ENCODE measurements around the gene PHACTR4.
"Not testable (repeated sequence)": the region's sequence is repeated elsewhere in the genome, so short reads cannot be mapped to it uniquely, and the experiment has no call there.

The PHACTR4 gene

DNA sequence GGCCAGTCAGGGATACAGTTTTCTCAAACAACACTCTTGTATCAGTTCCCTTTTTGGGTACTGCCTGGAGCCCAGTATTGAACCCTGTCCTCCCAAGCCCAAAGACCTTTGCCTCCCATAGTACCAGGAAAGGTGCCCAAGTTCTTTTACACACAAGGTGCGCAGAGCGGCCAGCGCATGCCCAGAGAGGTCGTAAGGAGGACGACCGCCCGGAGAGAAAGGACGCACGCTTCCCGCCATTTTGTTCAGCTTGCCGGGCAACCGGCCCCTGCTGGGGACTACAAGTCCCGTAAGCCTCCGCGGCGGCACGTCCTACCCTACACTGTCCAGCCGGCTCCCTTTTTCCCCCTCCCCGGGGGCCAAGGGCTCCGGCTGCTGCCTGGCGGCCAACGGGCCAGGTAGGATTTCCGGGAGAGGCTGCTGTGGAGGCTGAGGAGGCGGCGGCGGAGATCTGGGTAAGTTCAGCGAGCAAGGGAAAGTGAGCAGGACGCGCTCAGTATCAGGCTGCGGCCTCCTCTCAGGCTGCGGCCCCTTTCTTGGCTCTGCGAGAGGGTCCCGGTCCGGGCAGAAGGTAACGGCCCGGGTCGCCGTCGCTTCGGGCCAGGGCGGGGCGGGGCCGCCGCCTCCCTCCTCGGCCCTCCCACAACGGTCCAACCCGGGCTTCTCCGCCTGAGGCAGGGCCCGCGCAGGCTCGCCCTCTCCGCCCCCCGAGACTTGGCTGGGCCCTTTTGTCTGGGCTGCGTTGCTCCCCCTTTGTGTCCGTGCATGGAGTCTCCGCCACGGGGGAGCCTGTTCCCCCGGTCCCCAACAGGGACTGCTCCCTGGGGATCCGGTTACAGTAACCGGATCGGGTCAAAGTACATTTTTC, at the start of gene PHACTR4:
Gene PHACTR4, plus strand, starts transcription at position 370 of the 868 bp plus-strand sequence. CDS start 37,708 bp downstream, outside the sequence.
- peak; percentile 69 for DNase-seq (ENCODE audit: low read depth)

DNA sequence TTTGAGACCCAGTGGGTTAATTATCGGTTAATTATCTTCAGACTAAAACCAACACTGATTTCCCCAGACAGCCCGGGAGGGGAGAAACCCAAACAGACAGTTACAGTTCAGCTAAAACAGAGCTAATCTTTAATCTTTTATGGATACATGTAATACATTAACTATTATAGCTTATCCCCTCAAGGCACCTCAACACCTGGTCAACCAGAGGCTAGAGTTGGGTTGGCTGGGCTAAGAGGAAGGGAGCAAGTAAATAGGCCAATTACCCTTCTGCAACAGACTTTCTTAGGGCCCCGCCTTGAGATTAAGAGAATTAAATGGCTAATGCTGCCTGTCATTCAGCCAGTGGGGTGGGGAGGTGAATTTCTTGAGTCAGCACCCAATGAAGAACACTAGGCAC, 47.3 kb upstream of the PHACTR4 start:
- DNase-seq (ENCODE audit: low read depth) = no peak

GRCh38 chr1:28323720-28324119, 45.8 kb upstream of the PHACTR4 start:
- no peak for DNase-seq (ENCODE audit: low read depth)

DNA sequence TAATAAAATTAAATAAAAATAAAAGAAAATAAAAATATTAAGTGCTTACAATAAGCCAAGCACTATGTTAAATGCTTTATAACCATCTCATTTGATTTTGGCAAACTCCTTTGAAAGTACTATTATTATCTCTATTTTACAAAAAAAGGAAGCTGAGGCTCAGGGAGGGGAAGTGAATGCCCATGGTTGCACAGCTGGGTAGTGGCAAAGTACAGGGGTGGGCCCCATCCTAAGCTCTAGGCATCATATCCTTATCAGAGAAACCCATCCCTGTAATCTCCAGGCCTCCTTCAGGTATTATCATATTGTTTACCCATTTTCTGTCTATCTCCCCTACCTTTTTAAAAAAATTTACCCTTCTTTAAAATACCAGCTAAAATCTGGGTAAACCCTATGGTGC, 43.0 kb upstream of the PHACTR4 start:
- no peak for DNase-seq (ENCODE audit: low read depth)

- DNase-seq (ENCODE audit: low read depth) = no peak
Measured at GRCh38 chr1:28326984-28327383, 42.6 kb upstream of the PHACTR4 start.

DNA sequence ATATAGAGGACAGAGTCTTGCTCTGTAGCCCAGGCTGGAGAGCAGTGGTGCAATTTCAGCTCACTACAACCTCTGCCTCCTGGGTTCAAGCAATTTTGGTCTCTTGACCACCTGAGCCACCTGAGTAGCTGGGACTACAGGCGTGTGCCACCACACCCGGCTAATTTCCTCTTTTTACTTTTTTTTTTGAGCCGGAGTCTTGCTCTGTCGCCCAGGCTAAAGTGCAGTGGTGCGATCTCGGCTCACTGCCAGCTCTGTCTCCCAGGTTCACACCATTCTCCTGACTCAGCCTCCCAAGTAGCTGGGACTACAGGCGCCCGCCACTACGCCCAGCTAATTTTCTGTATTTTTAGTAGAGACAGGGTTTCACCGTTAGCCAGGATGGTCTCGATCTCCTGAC, 42.1 kb upstream of the PHACTR4 start:
- not testable (repeated sequence) for DNase-seq (ENCODE audit: low read depth)

- DNase-seq (ENCODE audit: low read depth) = no peak
Measured at GRCh38 chr1:28328228-28328648, 41.3 kb upstream of the PHACTR4 start.

DNA sequence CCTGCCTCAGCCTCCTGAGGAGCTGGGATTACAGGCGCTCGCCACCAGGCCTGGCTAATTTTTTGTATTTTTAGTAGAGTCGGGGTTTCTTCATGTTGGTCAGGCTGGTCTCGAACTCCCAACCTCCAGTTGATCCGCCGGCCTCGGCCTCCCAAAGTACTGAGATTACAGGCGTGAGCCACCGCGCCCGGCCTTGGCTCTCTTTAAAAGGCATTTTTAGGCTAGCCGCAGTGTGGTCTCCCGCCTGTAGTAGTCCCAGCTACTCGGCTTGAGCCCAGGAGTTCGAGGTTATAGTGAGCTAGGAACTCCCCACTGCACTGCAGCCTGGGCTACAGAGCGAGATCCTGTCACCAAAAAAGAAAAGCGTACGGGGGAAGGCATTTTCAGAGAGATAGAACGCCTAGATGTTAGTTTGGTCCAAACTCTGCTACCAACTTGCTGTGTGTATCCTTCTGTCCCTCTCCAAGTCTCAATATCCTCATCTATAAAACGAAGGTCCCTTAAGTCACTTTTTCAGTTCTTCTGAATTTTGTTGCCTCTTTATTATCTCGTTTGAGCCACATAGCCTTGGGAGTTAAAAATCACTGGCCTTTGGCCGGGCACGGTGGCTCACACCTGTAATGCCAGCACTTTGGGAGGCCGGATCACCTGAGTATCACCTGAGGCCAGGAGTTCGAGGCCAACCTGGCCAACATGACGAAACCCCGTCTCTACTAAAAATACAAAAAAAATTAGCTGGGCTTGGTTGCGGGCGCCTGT, 40.0 kb upstream of the PHACTR4 start:
- DNase-seq (ENCODE audit: low read depth) = no peak

- DNase-seq (ENCODE audit: low read depth) = no peak
Measured at GRCh38 chr1:28338897-28339296, 30.6 kb upstream of the PHACTR4 start.

DNA sequence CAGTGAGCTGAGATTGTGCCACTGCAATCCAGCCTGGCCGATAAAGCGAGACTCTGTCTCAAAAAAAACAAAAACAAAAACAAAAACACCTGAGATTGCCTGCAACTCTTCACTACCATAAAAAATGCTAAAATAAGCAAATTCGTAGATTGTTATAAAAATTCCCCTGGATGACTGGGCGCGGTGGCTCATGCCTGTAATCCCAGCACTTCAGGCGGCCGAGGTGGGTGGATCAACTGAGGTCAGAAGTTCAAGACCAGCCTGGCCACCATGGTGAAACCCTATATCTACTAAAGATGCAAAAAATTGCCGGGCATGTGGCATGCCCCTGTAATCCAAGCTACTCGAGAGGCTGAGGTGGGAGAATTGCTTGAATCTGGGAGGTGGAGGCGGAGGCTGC, 30.0 kb upstream of the PHACTR4 start:
- no peak for DNase-seq (ENCODE audit: low read depth)

GRCh38 chr1:28340221-28340974, 29.1 kb upstream of the PHACTR4 start:
- DNase-seq (ENCODE audit: low read depth) = no peak

GRCh38 chr1:28341591-28341990, 27.9 kb upstream of the PHACTR4 start:
- DNase-seq (ENCODE audit: low read depth) = no peak

DNA sequence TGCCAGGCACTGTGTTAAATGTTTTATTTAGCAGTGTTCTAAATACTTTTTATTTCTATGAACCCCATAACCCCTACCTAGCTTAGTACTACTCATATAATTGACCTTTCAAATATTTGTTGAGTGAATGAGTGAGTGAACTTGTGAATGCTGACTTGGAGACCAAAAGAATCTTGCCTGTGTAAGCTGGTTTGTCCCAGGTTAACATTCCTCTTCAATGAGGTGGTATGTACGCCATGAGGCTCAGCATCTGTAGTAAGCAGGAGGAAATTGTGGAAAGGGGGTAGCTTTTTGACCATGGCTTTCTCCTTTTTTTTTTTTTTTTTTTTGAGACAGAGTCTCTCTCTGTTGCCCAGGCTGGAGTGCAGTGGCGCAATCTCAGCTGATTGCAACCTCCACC, 26.1 kb upstream of the PHACTR4 start:
- DNase-seq (ENCODE audit: low read depth) = no peak

DNA sequence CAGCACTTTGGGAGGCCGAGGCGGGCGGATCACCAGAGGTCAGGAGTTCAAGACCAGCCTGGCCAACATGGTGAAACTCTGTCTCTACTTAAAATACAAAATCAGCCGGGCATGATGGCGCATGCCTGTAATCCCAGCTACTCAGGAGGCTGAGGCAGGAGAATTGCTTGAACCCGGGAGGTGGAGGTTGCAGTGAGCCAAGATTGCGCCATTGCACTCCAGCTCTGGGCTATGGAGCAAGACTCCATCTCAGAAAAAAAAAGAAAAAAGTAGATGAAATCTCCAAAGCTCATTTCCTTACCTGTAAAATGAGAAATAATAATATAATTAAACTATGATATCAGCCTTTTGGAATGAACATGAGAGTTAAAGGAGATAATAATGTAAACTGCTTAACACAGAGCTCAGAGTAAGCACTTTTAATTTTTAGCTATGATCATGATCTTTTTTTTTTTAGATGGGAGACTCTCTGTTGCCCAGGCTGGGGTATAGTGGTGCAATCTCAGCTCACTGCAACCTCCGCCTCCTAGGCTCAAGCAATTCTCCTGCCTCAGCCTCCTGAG, 16.2 kb upstream of the PHACTR4 start:
- not testable (repeated sequence) for DNase-seq (ENCODE audit: low read depth)

- no peak for DNase-seq (ENCODE audit: low read depth)
Measured at GRCh38 chr1:28354121-28354520, 15.4 kb upstream of the PHACTR4 start.

DNA sequence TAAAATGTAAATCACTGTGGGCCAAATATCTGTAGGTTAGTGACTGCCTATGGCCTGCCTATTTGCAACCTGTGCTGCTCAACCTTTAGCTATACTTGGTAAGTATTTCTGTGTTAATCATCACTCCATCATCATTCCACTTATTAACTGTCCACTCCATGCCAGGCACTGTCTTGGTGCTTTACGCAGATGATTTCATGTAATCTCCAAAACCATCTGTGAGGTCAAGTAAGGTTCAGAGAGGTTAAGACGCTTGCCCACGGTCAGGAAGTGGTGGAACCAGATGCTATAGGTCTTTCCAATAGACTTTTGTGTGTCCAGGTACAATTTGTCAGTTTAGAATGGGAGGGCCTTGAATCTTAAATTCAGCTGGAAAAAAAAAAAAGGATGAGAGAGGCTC, 10.8 kb upstream of the PHACTR4 start:
- no peak for DNase-seq (ENCODE audit: low read depth)

GRCh38 chr1:28359592-28360239, 9.8 kb upstream of the PHACTR4 start:
- peak; percentile 32 for DNase-seq (ENCODE audit: low read depth)

DNA sequence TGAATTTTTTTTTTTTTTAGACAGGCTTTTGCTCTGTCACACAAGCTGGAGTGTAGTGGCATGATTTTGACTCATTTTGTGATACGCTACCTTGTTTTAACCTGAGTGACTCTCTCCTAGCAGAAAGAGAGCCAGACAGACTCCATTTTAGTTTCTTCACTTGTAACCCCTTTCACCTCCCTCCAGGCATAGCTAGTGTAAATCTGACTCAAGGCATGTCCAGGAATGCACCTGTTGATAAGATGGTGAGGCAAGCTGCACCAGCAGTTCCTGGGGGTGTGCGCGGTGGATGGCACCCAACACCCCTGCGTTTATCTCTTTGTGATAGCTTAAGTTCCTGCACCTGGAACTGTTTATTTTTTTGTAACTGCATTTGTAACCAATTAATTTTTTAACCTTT, 4.7 kb upstream of the PHACTR4 start:
- no peak for DNase-seq (ENCODE audit: low read depth)

- no peak for DNase-seq (ENCODE audit: low read depth)
Measured at GRCh38 chr1:28365864-28366263, 3.7 kb upstream of the PHACTR4 start.

DNA sequence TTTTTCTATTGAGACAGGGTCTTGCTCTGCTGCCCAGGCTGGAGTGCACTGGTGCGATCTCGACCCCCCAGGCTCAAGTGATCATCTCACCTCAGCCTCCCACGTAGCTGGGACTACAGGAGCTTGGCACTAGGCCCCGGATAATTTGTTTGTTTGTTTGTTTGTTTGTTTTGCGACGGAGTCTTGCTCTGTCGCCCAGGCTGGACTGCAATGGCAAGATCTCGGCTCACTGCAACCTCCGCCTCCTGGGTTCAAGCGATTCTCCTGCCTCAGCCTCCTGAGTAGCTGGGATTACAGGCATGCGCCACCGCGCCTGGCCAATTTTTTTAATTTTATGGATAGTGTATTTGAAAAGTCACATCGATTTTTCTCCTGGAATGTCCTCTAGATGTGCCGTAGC, 932 bp upstream of the PHACTR4 start:
- DNase-seq (ENCODE audit: low read depth) = not testable (repeated sequence)

DNA sequence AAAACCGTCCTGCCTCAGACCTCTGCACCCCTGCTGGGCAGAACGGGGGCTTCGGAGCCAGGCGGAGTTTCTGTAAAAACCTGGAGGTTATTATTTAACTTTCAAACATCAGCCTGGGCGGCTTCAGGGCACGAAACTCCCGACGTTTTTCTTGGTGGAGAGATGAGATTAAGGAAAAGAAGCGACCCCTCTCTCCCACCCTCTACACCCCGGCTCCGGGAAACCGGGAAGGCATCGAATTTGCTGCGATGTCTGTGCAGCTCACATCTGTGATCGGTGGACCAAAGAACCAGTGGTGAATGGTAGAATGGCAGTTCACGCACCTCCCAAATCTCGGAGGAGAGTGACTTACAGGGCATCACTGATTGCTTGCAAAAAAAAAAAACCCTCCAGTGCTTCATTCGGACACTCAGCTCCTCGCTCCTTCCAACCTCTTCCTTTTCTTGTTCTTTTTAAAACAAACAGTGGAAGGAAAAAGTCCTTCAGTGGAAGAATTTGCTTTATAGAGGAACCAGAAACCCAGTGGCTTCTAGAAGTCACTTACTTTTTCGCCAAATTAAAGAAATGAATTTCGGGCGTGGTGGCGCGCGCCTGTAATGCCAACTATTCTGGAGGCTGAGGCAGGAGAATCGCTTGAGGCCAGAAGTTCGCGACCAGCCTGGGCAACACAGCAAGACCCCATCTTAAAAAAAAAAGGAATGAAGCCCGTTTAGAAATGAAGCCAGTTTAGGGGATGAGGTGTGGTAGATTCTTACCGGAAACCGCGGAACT, 884 bp downstream of the PHACTR4 start:
- DNase-seq (ENCODE audit: low read depth) = no peak

Data from T-helper 22 cell (primary cell).